Right lobe of liver (tissue), 6 donors: Measurements from ENCODE around the gene KCNQ1OT1. TPM values are rescaled to one million over a fixed set of nuclear protein-coding genes. Genes with fewer than 3 reads are reported as not detected.
A peak's percentile ranks its signal among the peaks of the same experiment; 100 is the strongest.

ENCODE experiments used
- ATAC-seq, 4 donors: fragments of 200-7000 bp; cut with Tn5 transposase; one replicate each; pipeline ENCODE4 v1.9.1; 2020; ENCODE audit warnings: mild to moderate bottlenecking in 4 of 4, moderate library complexity in 4 of 4
- DNase-seq, 3 donors: peaks; one replicate each; pipeline ENCODE4 v3.0.0-alpha.2; 2020
- H3K27ac ChIP-seq, 3 donors: fragments of 200-600 bp; one replicate each; pipeline ENCODE4 v1.8.0; 2022
- H3K27me3 ChIP-seq, 2 donors: fragments of 200-600 bp; one replicate each; pipeline ENCODE4 v1.8.0; 2022
- H3K36me3 ChIP-seq, 4 donors: fragments of 200-600 bp; sonication (generic) in 1 of 4; one replicate each; pipeline versions ENCODE4 v1.5.1 to v1.8.0; 2017 to 2022; ENCODE audit warnings: control low read depth in 1 of 4
- H3K4me1 ChIP-seq, 4 donors: fragments of 200-600 bp; sonication (generic) in 1 of 4; one replicate each; pipeline versions ENCODE4 v1.5.1 to v1.8.0; 2017 to 2022; ENCODE audit warnings: control low read depth in 1 of 4
- H3K4me3 ChIP-seq, 3 donors: fragments of 200-600 bp; one replicate each; pipeline ENCODE4 v1.8.0; 2022
- H3K9me3 ChIP-seq, 4 donors: fragments of 200-600 bp; sonication (generic) in 1 of 4; one replicate each; pipeline versions ENCODE4 v1.5.1 to v1.8.0; 2017 to 2022; ENCODE audit warnings: control low read depth in 1 of 4
- CTCF ChIP-seq, 4 donors: fragments of 200-600 bp in 3 of 4; fragments of 450-650 bp in 1 of 4; IDR thresholded peaks; one replicate each; pipeline versions ENCODE4 v1.5.1 to v1.8.0; 2016 to 2022; ENCODE audit warnings: antibody characterized with exemption in 4 of 4, mild to moderate bottlenecking in 2 of 4
- POLR2A ChIP-seq: fragments of 450-650 bp; IDR thresholded peaks from one replicate; pipeline ENCODE4 v1.6.1; 2017; ENCODE audit warnings: antibody characterized with exemption, mild to moderate bottlenecking
- WGBS: methylation state at CpG from one replicate; pipeline ENCODE4 v1.1.6; 2018; ENCODE audit warnings: low coverage, low lambda C conversion rate; ENCODE audit not compliant: insufficient coverage; ENCODE audit errors: missing lambda C conversion rate; 5-methylcytosine and 5-hydroxymethylcytosine counted together
- intact Hi-C, 2 donors: fragments of 100-400 bp; cut with DNase I; formaldehyde crosslinking; loops; one replicate each; pipeline versions ENCODE4 v1.11.2 to v1.14.1; 2022
- total RNA-seq, 6 experiments: library from RNA; depleted of rRNA in 2 of 6; stranded (reverse); fragments of >200 nt in 2 of 6; fragmentation: NEBNext Ultra II Directional in 3 of 6; extraction: Animal tissue kit (Norgen Biotek cat#: 25700) in 3 of 6; gene quantifications; one replicate each; pipeline versions ENCODE4 v1.1.0 to v1.2.4, GENCODE V29; 2016 to 2023
- donor health status: DM: no; HTN: yes; CAD: no.
- donor health status: DM: no; HTN: no; CAD: no.
- donor health status: DM: no; HTN: no; CAD: no.
- donor health status: DM: no; HTN: yes; CAD: no.
- donor health status: DM: no; HTN: yes; CAD: no.

Gene KCNQ1OT1
- total RNA-seq, 6 experiments from 2014 or later: 0.37 to 1.7 (median 0.60) TPM

DNA sequence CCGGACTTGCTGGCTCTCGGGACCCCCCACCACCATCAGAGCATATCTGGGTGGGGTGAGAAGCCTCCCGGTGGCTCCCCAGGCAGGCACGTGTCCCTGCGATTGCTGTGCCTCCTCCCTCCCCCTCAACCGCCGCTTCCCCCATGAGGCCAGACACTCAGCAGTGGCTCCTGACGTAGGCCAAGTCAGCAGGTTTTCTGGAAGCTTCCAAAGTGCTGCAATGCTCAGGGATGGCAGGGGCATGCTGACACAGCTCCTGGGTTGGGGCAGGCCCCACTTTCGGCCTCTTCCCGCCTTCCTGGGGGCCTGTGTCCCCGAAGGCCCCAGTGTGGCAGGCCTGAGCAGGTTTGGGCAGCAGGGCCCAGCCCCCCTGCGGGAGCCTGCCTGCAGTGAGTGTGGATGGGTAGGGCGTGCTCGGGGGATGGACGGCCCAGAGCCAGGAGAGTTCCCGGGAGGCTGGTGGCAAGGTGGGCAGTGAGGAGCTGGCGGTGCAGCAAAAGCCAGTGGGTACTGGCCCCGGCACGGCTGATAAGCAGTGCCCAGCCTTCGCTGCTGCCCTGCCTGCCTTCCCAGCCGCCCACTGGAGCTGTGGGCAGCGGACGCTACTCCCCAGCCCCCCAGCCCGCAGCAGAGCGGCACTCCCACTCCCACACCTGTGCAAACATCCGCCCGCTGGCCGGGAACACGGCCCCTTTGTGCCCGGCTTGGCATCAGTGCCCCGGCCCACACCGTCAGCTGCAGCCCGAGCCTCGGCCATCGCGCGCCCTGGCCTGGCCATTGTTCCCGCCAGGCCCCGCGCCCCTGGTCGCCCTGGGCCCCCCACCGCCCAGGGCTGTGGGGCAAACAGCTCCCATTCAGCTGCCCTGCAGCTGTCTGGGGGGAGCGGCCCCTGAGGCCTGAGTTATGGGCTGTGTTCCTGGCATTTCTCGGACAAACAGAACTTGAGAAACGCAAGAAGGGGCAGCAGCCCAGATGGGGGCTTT is 125.0 kb downstream of the KCNQ1OT1 start:
- TF ChIP-seq CTCF (IDR thresholded peaks at IDR 0.05) (no peak), POLR2A (no peak)
- Histone ChIP-seq H3K27me3 (no peaks in the 10 kb centered on the region), H3K4me1 (no peaks in the 10 kb centered on the region), H3K4me3 (no peak overlapping the region), H3K9me3 (no peaks in the 10 kb centered on the region), H3K36me3 (no peaks in the 10 kb centered on the region), H3K27ac (no peak overlapping the region)
- intact Hi-C loops: no loop called here
- WGBS: 87% methylated on average over 3 of the region's 45 CpGs
- no peak for ATAC-seq
- DNase-seq: peak; percentile 14 to 44 (median 42)

GRCh38 chr11:2574043-2574552 is 125.7 kb downstream of the KCNQ1OT1 start:
- intact Hi-C loops: no loop called here
- H3K27ac ChIP-seq: no peak overlapping the region
- TF ChIP-seq CTCF (IDR thresholded peaks at IDR 0.05): no peak
- no peak for TF ChIP-seq POLR2A
- no CpG with 5 or more reads among the region's 22 CpGs for WGBS
- no peak for ATAC-seq
- H3K4me3 ChIP-seq: no peak overlapping the region
- DNase-seq: peak; percentile 8 to 46 (median 35)
- no peaks in the 10 kb centered on the region for H3K9me3 ChIP-seq
- no peaks in the 10 kb centered on the region for H3K4me1 ChIP-seq
- H3K27me3 ChIP-seq: no peaks in the 10 kb centered on the region
- H3K36me3 ChIP-seq: no peaks in the 10 kb centered on the region

DNA sequence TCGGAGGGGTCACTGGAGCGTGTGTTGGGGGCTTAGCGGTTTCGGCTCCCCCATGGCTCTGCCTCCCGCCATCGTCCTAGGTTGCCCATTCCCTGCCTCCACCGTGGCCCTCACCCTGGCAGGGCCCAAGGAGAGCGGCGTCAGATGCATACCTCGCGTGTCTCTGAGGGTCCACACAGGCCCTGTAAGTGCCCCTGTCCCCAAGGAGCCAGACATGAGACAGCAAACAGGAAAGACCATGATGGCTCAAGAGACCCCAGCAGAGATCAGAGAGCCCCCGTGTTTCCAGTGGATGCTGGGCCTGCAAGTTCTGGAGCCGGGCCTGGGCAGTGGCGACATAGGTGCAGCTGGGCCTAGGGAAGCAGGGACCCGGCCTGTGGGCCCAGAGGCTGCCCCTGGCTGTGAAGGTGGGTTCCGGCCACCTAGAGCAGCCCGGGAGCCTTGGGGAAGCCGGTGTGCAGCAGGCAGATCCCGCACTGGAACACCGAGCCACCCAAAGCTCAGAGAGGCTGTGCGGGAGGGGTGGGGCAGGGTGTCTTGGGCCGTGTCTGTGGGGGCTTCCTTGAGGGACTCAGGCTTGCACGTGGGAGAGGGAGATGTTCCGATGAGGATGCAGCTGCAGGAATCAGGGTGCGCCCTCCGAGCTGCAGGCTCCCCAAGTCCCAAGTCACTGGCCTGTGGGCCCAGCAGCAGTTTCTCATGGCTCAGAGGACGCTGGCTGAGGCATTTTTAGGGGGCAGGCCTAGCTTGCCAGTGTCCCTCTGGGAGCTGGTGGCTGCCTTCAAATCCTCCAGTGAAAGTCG is 126.4 kb downstream of the KCNQ1OT1 start:
- no peak for TF ChIP-seq POLR2A
- TF ChIP-seq CTCF (IDR thresholded peaks at IDR 0.05): no peak
- intact Hi-C loops: no loop called here
- no peaks in the 10 kb centered on the region for H3K9me3 ChIP-seq
- WGBS: 95% methylated on average over 8 of the region's 28 CpGs
- H3K4me1 ChIP-seq: no peaks in the 10 kb centered on the region
- no peaks in the 10 kb centered on the region for H3K27me3 ChIP-seq
- no peak overlapping the region for H3K4me3 ChIP-seq
- no peaks in the 10 kb centered on the region for H3K36me3 ChIP-seq
- DNase-seq (peak in 2 of 3 donors; percentile 8 to 32), ATAC-seq (no peak)
- no peak overlapping the region for H3K27ac ChIP-seq

- WGBS: no CpG with 5 or more reads among the region's 33 CpGs
- H3K27ac ChIP-seq: no peak overlapping the region
- H3K4me1 ChIP-seq: no peaks in the 10 kb centered on the region
- no peaks in the 10 kb centered on the region for H3K27me3 ChIP-seq
- no peaks in the 10 kb centered on the region for H3K36me3 ChIP-seq
- TF ChIP-seq CTCF (IDR thresholded peaks at IDR 0.05) (no peak), POLR2A (no peak)
- intact Hi-C loops: no loop called here
- no peaks in the 10 kb centered on the region for H3K9me3 ChIP-seq
- DNase-seq (peak in 2 of 3 donors; percentile 15 to 32), ATAC-seq (no peak)
- no peak overlapping the region for H3K4me3 ChIP-seq
Observed at GRCh38 chr11:2572491-2573239, 127.1 kb downstream of the KCNQ1OT1 start.
